HG02973 (cell line): ENCODE results near the gene LRBA.
"Not testable (repeated sequence)": the region's sequence is repeated elsewhere in the genome, so short reads cannot be mapped to it uniquely, and the experiment has no call there.

Source experiments
- ATAC-seq: cut with Tn5 transposase; IDR thresholded peaks from one replicate; pipeline ENCODE4 v1.9.1; 2021; ENCODE audit warnings: moderate library complexity; ENCODE audit not compliant: unreplicated experiment

The LRBA gene, protein sequence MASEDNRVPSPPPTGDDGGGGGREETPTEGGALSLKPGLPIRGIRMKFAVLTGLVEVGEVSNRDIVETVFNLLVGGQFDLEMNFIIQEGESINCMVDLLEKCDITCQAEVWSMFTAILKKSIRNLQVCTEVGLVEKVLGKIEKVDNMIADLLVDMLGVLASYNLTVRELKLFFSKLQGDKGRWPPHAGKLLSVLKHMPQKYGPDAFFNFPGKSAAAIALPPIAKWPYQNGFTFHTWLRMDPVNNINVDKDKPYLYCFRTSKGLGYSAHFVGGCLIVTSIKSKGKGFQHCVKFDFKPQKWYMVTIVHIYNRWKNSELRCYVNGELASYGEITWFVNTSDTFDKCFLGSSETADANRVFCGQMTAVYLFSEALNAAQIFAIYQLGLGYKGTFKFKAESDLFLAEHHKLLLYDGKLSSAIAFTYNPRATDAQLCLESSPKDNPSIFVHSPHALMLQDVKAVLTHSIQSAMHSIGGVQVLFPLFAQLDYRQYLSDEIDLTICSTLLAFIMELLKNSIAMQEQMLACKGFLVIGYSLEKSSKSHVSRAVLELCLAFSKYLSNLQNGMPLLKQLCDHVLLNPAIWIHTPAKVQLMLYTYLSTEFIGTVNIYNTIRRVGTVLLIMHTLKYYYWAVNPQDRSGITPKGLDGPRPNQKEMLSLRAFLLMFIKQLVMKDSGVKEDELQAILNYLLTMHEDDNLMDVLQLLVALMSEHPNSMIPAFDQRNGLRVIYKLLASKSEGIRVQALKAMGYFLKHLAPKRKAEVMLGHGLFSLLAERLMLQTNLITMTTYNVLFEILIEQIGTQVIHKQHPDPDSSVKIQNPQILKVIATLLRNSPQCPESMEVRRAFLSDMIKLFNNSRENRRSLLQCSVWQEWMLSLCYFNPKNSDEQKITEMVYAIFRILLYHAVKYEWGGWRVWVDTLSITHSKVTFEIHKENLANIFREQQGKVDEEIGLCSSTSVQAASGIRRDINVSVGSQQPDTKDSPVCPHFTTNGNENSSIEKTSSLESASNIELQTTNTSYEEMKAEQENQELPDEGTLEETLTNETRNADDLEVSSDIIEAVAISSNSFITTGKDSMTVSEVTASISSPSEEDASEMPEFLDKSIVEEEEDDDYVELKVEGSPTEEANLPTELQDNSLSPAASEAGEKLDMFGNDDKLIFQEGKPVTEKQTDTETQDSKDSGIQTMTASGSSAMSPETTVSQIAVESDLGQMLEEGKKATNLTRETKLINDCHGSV (N-terminal part only)

DNA sequence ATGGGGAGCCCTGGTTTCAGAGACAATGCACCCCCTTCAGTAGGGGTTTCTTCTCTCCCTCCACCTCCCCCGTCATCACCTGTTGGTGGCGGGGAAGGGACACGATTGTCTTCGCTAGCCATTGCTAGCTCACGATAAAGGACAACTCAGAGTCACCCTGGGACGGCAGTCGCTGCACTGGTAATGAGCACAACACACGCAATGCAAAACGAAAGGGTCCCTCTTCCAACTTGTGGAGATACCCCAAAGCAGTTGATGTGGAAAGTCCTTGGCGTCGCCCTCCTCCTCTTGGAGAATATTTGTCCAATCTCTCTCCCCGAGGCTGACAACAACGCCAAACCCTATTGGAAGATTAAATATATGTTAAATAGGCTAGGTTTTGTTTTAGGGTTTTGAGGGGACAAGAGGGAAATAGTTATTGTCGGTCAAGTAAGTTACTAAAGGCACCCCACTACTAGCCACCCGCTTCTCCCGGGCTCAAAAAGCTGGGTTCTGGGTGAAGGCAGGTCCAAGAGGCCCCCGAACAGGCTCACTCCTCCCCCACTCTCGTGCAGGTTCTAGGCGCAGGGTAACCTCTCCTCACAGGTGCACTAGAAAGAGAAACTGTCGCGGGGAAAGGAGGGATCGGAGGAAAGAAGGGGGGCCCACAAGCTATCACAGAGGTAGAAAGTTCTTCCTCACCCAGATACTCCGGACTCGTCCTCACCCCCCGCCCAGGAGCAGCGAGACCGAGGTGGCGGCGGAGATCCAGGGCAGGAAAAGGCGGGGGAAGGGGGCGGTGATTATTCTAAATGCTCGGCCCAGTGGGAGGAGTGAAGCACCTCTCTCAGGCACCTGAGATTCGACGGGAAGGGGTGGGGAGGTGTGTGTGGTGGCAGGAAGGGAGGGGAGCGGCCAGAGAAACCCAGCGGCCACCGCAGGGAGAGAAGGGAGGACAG lies at the start of gene LRBA:
Gene LRBA (minus strand): TSS at position 764 of the 938 bp plus-strand sequence. CDS start 642 bp downstream, at position 122.
- peak; percentile 48 for ATAC-seq

DNA sequence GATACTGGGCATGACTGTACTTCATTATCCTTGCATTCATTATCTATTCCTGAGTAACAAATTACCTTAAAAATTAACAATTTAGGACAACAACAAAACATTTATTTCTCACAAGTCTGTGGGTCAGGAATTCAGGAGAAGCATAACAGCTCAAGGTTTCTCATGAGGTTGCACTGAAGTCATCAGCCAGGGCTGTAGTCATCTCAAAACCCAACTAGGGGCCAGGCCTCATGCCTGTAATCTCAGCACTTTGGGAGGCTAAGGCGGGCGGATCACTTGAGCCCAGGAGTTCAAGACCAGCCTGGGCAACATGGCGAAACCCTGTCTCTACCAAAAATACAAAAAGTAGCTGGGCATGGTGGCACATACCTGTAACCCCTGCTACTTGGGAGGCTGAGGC lies 48.1 kb upstream of the LRBA start:
- ATAC-seq, result not testable (repeated sequence)

DNA sequence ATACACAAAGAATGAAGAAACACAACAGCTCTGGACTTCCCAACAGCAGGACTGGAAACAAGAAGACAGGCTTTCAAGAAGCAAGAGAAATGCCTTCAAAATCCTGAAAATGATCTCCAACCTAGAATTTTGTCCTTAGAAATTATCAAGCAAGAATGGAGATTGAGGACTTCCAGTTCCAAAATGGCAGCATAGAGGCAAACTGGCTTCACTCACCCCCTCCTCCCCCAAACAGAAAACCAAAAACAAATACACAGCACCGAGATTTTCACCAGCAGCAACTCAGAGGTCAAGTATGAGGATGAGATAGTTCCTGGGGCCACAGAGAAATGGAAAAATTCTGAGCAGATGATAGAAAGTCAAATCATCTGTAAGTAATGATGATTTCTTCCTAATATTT lies 40.5 kb upstream of the LRBA start:
- ATAC-seq, result no peak

DNA sequence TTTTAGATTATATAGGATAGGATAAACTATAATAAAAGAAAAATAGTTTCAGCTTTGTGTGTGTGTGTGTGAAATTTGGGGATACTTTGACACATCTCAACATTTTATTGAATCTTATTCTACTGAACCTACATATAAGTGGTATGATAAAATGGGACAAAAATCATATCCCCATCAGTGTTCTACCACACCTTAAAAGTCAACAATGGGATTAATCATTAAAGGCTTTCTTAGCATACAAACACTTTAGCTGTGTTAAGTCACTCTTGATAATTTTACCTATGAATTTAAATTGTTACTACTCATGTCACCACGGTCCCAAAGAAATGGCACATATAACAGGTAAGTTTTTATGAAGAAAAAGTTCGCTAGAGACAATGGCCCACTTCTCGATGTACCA lies 37.7 kb upstream of the LRBA start:
- no peak for ATAC-seq

DNA sequence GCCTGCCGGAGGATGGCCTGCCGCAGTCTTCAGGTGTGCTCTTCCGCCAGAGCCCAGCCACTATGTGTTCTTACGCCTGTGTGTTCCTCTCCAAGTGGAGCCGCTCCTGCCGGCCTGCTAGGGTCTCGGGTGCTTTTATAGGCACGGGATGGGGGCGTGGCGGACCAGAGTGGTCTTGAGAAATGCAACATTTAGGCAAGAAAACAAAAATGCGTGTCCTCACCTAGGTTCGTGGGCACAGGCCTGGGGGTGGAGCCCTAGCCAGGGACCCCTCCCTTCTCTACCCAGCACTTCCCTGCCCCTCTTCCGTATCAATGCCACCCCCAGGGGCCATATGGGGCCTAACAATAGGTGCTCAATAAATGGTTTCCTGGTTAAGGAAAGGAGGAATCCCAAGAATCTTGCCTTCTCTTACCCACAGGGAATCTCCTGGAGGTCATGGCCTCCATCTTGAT lies 34.4 kb upstream of the LRBA start:
- no peak for ATAC-seq

DNA sequence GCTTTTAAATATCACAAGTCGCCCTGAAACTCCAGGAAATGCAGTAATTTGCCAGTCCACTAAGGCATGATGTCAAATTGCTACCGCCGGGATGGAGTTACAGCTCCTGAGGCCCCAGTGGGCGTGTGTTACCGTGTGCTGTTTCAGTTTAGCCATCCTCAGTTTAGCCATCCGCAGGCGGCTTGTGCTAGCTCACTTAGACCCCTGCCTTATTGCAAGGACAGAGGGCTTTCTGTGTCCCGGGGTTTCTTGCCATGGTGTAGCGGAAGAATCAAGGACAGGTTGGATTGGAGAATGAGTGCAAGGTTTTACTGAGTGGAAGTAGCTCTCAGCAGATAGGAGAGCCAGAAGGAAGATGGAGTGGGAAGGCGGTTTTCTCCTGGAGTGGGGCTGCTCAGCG lies 33.8 kb upstream of the LRBA start:
- no peak for ATAC-seq

DNA sequence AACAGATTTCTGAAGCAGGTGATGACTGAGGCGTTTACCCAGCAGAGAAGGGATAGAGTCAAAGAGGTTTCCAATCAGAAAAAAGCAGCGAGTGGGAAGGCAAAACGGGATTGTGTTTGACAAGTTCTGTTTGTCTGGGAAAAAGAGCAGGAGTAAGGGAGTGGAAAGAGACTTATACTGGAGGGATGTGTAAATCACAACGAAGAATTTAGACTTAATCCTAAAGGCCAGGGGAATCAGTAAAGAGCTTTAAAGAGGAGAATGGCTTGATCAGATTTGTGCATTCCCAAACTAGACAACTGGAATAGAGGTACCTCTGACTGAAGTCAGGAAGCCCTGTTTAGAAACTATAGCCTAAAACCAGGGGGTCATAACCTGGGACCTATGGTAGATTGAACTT lies 31.5 kb upstream of the LRBA start:
- no peak for ATAC-seq

DNA sequence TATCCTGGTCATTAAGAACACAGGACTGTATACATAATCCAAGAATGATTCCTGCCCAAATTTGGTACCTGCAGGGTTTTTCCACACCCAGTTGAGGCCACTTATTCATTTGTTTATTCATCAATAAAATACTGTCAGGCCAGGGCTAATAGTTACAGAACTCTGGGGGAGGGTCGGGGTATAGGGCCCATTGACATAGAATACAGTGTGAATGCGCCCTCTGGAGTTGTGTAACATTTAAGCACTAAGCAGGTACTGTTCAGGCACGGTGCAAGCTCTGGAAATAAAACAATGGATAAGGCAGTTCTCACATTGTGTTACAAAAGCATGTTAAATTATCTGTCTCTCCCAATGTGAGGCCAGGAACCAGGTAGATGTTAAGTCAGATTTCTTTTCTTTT lies 30.8 kb upstream of the LRBA start:
- no peak for ATAC-seq

DNA sequence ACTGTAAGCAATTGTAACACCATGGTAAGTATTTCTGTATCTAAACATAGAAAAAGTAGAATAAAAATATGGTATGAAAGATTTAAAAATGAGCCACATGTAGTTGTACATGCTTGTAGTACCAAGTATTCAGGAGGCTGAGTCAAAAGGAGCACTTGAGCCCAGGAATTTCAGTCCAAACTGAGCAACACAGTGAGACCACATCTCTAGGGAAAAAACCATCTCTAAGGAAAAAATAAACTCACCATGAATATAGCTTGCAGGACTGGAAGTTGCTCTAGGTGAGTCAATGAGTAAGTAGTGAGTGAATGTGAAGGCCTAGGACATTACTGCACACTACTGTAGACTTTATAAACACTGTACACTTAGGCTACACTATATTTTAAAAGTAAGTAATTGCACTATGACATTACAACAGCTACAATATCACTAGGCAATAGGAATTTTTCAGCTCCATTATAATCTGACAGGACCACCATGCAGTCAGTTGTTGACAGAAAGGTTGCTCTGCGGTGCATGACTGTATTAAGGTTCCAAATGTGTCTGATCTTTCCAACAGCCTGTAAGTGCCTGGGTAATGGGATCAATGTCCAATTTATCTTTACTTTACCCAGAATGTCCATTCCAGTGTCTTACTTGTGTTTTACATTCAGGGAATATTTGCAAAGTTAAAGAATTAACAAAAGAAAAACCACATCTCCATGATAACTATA lies 28.9 kb upstream of the LRBA start:
- ATAC-seq, result no peak

DNA sequence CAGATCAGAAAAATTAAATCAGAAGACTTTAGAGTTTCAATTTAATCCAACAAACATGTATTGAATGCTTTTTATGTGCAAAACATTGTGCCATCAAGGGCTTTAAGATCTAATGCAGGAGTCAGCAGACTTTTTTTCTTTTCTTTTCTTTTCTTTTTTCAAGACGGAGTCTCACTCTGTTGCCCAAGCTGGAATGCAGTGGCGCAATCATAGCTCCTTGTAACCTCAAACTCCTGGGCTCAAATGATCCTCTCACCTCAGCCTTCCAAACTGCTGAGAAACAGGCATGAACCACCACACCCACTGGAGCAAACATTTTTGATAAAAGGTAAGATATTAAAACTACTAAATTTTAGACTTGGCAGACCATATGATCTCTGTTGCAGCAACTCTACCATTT lies 24.6 kb upstream of the LRBA start:
- no peak for ATAC-seq

DNA sequence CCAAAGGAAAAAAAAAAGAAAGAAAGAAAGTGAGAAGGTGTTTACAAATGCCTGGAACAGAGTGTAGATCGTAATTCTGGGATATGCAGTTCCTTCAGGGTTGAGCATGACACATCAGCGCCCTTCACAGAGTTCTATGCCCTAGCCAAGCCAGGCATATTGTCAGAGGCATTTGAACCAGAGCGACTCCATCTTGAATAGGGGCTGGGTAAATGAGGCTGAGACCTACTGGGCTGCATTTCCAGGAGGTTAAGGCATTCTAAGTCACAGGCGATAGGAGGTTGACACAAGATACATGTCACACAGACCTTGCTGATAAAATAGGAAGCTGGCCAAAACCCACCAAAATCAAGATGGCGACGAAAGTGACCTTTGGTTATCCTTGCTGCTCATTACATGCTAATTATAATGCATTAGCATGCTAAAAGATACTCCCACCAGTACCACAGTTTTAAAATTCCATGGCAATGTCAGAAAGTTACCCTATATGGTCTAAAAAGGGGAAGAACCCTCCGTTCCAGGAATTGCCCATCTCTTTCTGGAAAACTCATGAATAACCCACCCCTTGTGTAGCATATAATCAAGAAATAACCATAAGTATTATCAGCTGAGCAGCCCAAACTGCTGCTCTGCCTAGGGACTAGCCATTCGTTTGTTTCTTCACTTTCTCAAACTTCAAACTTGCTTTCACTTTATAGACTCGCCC lies 23.5 kb upstream of the LRBA start:
- no peak for ATAC-seq

DNA sequence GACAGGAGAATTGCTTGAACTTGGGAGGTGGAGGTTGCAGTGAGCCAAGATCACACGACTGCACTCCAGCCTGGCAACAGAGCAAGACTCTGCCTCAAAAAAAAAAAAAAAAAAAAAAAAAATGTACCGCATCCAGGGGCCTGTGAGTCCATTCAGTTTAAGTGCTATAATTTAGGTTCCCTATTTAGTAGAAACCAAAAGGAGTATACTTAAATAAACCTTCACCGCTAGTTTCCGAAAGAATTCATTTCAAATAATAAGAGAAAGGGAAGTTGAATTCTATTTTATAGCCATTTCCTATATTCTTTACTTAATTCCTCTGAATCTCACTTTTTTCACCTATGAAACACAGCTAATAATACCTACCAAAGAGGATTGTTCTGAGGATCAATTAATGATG lies 20.8 kb upstream of the LRBA start:
- no peak for ATAC-seq

DNA sequence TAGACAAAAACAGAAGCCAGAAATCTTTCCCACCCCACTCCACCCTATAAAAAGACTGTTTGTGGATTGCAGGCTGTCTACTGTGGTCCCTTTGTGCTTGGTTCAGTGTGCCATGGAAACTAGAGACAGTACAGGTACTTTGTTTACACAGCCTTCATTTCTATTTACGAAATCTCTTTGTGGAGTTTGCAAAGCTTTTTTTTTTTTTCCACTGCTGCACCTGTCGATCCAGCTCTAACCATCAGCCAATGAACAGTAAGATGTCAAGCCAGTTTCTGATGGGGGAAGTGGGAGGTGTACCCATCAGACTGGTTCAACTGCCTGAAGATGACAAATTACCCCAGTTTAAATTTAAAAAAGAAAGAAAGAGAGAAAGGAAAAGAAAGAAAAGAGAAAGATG lies 20.2 kb upstream of the LRBA start:
- ATAC-seq, result no peak

DNA sequence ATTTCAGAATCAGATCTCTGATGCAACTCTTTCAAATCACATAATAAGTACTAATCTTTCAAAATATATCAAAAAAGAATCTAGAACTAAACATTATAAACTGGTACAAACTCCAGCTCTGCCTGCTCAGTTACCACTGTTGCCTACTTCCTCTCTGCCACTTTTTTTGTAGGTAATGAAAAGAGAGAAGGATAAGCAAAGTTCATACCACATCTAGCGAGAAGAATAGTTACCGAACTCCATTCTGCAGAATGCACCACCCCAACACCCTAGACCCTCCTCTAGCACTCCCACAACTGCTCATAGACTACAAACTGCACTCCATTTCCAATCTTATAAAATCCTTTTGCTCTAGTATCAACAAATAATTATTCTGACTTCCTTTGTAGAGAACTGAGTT lies 19.7 kb upstream of the LRBA start:
- no peak for ATAC-seq

DNA sequence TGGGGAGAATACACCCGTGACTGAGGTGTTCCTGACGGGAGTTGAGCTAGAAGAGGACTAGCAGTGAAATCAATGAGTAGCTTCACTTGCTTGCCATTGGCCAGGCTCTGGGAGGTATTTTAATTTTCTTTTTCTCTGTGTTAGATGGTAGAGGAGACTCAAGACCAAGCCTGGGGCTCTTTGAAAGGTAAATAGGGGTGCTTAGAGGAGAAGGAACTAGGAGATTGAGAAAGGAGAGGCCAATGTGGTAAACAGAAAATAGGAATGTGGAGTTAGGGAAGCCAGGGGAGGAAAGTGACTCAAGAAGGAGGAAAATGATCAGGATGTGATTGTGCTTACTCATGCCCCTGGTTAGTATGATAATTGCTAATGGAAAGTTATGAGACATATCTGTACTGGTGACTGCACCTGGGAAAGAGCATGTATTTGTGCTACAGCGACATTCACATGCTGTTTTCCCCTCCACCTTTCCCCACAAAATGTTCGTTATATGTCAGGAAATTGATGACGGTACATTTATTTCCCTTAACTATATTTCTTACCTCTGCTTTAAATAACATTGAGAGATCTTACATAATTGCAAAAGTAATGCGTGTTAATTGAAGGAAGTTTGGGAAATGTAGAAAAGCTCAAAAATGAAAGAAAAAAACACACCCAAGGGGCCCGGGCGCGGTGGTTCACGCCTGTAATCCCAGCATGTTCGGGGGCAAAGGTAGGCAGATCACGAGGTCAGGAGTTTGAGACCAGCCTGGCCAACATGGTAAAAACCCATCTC lies 16.9 kb upstream of the LRBA start:
- ATAC-seq, result peak; percentile 54

DNA sequence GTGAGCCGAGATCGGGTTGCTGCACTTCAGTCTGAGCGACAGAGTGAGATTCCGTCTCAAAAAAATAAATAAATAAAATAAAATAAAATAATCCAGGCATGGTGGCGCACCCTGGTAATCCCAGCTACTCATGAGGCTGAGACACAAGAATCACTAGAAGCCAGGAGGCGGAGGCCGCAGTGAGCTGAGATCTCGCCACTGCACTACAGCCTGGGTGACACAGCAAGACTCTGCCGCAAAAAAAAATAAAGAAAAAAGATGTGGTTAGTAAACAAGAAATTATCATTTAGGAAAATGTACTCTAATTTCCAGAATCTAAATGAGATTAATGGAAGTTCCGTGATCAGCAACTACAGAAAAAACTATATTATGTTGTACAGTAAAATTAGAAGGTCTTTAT lies 14.5 kb upstream of the LRBA start:
- no peak for ATAC-seq

DNA sequence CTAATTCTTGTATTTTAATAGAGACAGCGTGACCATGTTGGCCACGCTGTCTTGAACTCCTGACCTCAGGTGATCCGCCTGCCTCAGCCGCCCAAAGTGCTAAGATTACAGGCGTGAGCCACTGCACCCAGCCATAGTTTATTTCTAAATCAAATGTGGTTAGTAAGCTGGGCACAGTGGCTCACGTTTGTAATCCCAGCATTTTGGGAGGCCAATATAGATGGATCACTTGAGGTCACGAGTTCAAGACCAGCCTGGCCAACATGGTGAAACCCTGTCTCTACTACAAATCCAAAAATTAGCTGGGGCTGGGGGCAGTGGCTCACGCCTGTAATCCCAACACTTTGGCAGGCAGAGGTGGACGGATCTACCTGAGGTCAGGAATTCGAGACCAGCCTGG lies 13.9 kb upstream of the LRBA start:
- ATAC-seq, result not testable (repeated sequence)

DNA sequence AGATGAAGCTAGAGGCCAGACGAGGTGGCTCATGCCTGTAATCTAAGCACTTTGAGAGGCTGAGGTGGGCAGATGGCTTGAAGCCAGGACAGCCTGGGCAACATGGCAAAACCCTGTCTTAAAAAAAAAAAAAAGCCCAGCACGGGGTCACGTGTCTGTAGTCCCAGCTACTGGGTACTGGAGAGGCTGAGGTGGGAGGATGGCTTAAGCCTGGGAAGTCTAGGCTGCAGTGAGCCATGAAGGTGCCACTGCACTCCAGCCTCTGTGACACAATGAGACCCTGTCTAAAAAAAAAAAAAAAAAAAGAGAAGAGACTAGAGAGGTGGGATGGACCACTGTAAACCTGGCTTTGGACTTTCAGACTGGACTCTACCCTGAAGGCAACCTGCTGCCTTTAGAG lies 10.7 kb upstream of the LRBA start:
- no peak for ATAC-seq
